HG03575 (cell line): ENCODE results near the gene PDE6G.
A peak's percentile ranks its signal among the peaks of the same experiment; 100 is the strongest.
"Not testable (repeated sequence)": the region's sequence is repeated elsewhere in the genome, so short reads cannot be mapped to it uniquely, and the experiment has no call there.

Experiments used
- ATAC-seq: cut with Tn5 transposase; IDR thresholded peaks from one replicate; pipeline ENCODE4 v1.9.1; 2021; ENCODE audit not compliant: unreplicated experiment, insufficient number of reproducible peaks, low FRiP score; ENCODE audit errors: extremely low read depth

Gene PDE6G

DNA sequence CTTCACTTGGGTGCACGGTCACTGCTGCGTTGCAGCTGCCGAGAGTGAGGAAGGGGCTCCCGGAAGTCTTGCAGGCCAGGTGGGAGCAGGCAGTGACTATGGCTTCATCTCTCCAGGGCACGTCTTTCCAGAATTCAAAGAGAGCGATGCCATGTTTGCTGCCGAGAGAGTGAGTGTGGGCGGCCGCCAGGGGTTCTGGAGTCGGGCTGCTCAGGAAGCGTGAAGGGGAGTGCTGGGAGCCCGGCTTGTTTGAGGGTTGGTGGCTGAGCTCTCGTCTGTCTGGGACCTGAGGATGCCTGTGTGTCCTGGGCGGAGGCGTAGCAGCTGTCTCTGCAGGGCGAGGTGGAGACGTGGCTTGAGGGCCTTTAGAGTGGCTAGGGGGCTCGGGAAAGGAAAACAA is 33.7 kb upstream of the PDE6G start:
- no peak for ATAC-seq

DNA sequence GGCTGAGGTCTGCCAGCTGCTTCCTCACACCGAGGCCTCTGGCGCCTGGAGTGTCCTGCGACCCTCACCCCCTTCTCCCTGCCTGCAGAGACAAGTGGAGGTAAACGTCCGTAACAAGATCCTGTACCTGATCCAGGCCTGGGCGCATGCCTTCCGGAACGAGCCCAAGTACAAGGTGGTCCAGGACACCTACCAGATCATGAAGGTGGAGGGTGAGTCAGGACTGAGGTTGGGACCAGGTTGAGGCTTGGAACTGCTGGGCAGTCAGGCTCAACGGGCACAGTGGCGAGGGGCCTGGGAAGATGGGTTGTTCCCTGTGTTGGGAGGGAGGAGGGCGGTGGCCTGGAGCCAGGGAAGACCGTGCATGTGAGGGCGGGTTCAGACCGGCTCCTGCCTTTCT is 32.3 kb upstream of the PDE6G start:
- ATAC-seq, result no peak

DNA sequence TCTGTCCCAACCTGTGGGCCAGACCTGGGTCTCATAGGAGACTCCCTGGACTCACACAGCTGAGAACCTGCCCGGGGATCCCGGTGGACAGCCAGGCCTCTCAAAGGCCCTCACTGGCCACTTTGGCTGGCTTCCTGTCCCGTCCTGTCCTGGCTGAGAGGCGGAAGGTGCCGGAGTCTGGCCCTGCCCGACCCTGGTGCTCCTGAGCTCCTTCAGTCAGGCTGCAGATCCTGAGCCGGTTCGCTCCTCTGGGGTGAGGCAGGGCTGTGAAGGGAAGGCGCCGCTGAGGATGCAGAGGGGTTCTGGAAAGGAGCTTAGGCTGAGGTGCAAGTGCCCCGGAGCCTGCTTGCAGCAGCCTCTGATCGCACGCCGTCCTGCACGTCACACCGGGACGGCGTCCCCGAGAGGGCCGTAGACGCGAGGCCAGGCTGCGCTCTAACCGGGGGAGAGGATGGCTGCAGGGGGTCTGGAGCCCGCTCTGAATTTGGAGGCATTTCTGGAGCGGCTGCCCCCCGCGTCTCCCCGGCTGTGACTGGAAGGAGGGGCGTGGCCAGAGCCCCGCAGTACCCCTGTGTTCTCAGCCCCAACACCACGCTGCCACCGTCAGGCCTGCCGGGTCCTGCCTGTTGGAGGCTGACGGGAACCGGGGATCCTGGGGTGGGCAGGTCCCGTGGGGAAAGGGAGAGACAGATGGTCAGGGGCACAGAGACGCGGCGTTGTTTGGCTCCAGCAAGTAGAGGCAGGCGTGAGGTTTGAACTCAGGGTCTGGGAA is 31.6 kb upstream of the PDE6G start:
- no peak for ATAC-seq

DNA sequence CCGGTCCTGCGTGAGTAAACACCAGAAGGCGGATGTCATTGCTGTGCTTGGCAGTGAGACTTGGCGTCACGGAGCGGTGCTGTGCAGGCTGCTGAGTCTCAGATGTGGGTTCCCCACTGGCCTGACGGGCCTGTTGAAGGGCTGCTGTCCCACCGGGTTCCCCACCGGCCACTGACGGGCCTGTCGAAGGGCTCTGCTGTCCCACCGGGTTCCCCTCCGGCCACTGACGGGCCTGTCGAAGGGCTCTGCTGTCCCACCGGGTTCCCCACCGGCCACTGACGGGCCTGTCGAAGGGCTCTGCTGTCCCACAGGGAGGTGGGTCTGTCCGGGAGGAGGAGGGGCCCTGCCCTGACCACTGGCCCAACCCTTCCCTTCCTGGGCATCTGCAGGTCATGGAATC is 30.3 kb upstream of the PDE6G start:
- no peak for ATAC-seq

DNA sequence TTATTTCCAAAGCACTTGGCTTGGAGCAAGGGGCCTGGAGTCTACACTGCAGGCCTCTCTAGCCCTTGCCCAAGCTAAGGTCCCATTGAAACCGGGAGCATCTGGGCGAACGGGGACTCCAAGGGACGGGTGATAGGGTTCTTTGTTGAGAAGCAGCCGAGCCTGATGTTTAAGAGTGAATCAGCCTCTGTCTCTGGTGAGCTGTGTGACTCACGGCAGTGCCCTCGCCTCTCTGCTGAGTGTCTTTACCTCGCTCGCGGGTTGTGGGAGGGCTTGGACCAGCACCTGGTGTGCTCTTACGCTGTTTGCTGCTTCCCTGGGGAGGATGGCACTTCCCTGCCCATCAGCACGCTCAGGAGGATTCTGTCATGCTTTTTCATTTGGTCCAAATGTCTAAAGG is 28.8 kb upstream of the PDE6G start:
- ATAC-seq, result no peak

- ATAC-seq, result no peak
Measured at GRCh38 chr17:81684442-81684911, 28.1 kb upstream of the PDE6G start.

DNA sequence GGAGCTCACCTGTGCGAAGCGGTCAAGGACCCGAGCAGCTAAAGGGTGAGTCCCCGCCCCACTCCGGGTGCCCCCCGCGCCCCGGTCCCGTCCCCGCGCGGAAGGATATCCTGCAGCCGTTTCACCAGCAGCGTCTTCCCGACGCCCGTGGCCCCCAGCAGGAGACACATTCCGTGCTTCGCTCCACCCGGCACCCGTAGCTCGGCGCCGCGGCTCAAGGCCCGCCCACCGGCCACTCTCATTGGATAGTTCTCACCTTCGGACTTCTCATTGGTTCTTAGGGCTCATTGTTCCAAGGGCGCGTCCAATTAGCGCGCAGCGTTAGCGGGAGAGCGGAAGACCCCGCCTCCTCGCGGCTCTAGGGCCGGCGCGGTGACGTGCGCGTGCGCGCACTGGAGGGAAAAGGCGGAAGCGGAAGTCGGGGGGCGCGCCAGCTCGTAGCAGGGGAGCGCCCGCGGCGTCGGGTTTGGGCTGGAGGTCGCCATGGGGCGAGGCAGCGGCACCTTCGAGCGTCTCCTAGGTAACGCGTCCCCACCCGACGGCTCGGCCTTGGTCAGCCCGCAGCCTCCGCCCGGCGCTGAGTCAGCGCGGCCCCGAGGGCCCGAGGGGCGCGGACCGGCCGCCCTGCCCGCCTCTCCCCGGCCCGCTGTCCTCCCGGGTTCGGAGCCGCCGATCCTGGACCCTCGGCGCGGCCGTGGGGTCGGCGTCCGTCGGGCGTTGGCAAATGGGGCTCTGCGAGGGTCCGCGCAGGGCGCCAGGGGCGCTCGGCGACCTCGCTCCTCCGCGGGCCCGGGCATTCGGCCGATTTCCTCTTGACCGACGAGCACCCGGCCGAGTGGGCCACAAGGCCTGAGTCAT is 27.5 kb upstream of the PDE6G start, which contains the start of the genes ARL16 and HGS:
TSS of gene ARL16 (minus strand) at position 214 of the 858 bp plus-strand sequence. CDS start at position 170, 44 bp downstream.
TSS of gene HGS (plus strand) at position 428 of the 858 bp plus-strand sequence. CDS start at position 484, 56 bp downstream.
- peak; percentile 74 for ATAC-seq

DNA sequence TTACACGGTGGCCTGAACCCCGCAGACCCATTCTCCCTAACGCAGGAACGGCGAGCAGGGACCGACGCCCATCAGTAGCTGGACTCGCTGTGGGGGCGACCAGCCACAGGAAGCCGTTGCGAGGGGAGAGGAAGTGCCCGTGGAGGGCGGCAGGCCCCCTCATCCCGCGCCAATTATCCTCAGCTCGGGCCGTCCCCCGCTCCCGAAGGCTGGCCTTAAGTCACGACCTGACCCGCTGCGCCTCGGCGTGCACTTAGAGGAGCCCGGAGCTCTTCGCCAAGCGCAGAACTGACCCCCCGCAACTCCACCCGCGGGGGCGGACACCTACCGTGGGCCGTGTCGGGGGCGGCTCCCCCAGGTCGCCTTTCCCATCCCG is 26.9 kb upstream of the PDE6G start:
- ATAC-seq, result no peak

- no peak for ATAC-seq
Measured at GRCh38 chr17:81682565-81683207, 26.3 kb upstream of the PDE6G start.

- no peak for ATAC-seq
Measured at GRCh38 chr17:81681672-81682071, 25.3 kb upstream of the PDE6G start.

- ATAC-seq, result no peak
Measured at GRCh38 chr17:81680150-81680549, 23.8 kb upstream of the PDE6G start.

GRCh38 chr17:81676906-81677305 is 20.6 kb upstream of the PDE6G start:
- ATAC-seq, result no peak

- ATAC-seq, result not testable (repeated sequence)
Measured at GRCh38 chr17:81675515-81676221, 19.3 kb upstream of the PDE6G start.

GRCh38 chr17:81673561-81674258 is 17.4 kb upstream of the PDE6G start:
- no peak for ATAC-seq

DNA sequence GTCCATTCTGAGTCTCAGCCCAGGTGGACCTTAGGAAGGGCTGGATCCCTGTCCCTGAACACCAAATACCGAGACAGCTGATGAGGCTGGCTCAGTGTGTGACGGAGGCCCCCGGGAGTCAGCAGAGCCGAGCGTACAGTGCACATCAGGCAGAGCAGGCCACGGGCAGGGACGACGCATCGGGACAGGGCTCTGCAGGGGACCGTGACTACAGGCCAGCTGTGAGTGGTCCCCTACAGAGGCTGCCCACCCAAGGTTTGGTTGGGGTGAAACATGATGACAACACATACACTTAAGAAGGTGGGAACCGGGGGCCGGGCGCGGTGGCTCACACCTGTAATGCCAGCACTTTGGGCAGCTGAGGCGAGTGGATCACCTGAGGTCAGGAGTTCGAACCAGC is 16.6 kb upstream of the PDE6G start:
- ATAC-seq, result no peak

DNA sequence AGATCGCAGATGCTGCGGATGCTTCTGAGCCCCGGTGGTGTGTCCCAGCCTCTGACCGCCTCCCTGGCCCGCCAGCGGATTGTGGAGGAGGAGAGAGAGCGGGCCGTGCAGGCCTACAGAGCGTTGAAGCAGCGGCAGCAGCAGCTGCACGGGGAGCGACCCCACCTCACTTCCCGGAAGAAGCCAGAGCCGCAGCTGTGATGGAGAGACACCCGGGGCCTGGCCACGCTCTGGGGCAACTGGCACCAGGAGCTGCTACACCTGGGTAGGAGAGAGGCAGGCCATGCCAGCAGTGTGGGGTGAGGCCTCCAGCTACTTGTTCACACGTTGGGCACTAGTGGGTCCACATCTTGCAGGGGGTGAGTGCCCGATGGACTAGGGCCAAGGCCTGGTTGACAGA is 16.2 kb upstream of the PDE6G start:
- no peak for ATAC-seq

DNA sequence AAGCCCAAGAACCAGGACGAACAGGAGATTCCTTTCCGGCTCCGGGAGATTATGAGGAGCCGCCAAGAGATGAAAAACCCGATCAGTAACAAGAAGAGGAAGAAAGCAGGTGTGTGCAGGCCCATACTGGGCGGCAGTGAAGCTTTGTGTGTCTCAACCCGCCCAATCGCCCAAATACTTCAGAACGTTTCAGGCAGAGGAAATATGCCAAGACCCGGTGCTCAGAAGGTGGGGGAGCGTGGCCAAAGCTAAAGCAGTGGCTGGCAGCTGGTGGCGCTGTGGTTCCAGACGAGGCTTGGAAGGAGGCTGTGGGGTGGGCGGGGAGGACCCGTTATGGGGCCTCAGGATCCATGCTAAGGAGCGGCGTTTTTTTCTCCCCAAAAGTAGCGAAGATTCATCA is 11.4 kb upstream of the PDE6G start:
- ATAC-seq, result no peak
